HFFc6 (cell line): ENCODE data around the gene ERC2. TPM values are rescaled to one million over a fixed set of nuclear protein-coding genes. Genes with fewer than 3 reads are reported as not detected.

Experiments
- DNase-seq: peaks from one replicate; pipeline ENCODE4 v3.0.0-alpha.2; 2018
- H3K27ac Mint-ChIP-seq: 2 replicates; pipeline ENCODE4 v1.8.0; 2020; ENCODE audit warnings: mild to moderate bottlenecking, mixed read lengths
- H3K27me3 Mint-ChIP-seq: 2 replicates; pipeline ENCODE4 v1.8.0; 2021; ENCODE audit warnings: mild to moderate bottlenecking, moderate library complexity, mixed read lengths; ENCODE audit not compliant: insufficient read depth
- H3K36me3 Mint-ChIP-seq: 2 replicates; pipeline ENCODE4 v1.8.0; 2021; ENCODE audit warnings: low read depth, mixed read lengths
- H3K4me1 Mint-ChIP-seq: 2 replicates; pipeline ENCODE4 v1.8.0; 2020; ENCODE audit warnings: low read depth, mixed read lengths
- H3K4me3 Mint-ChIP-seq: 2 replicates; pipeline ENCODE4 v1.8.0; 2020; ENCODE audit warnings: mild to moderate bottlenecking, moderate library complexity, mixed read lengths
- H3K9me3 Mint-ChIP-seq: 2 replicates; pipeline ENCODE4 v1.8.0; 2020; ENCODE audit warnings: mild to moderate bottlenecking, mixed read lengths
- total RNA-seq, 6 experiments: library from RNA; stranded (reverse); fragmentation: NEBNext Ultra II Directional; extraction: Animal tissue kit (Norgen Biotek cat#: 25700); gene quantifications; 2 replicates in 1 of 6; 3 replicates in 5 of 6; pipeline ENCODE4 v1.2.3, GENCODE V29; 2021
- TF ChIP-seq, protein P1 (sequence below): fragments of 200-600 bp; sonication (generic); IDR thresholded peaks from 2 replicates; pipeline ENCODE4 v1.5.0; 2021; ENCODE audit warnings: antibody characterized with exemption, mild to moderate bottlenecking

ERC2 gene
- total RNA-seq, 6 experiments from 2014 or later: 0.11 TPM; not detected in 5

- no peaks in the 10 kb centered on the region for H3K27me3 Mint-ChIP-seq
- no peak for DNase-seq
- H3K4me1 Mint-ChIP-seq: no peaks in the 10 kb centered on the region
- H3K27ac Mint-ChIP-seq: no peak overlapping the region
- no peaks in the 10 kb centered on the region for H3K36me3 Mint-ChIP-seq
- H3K4me3 Mint-ChIP-seq: no peak overlapping the region
- peaks cover 11% of the 10 kb centered on the region for H3K9me3 Mint-ChIP-seq
- TF ChIP-seq, protein P1, sequence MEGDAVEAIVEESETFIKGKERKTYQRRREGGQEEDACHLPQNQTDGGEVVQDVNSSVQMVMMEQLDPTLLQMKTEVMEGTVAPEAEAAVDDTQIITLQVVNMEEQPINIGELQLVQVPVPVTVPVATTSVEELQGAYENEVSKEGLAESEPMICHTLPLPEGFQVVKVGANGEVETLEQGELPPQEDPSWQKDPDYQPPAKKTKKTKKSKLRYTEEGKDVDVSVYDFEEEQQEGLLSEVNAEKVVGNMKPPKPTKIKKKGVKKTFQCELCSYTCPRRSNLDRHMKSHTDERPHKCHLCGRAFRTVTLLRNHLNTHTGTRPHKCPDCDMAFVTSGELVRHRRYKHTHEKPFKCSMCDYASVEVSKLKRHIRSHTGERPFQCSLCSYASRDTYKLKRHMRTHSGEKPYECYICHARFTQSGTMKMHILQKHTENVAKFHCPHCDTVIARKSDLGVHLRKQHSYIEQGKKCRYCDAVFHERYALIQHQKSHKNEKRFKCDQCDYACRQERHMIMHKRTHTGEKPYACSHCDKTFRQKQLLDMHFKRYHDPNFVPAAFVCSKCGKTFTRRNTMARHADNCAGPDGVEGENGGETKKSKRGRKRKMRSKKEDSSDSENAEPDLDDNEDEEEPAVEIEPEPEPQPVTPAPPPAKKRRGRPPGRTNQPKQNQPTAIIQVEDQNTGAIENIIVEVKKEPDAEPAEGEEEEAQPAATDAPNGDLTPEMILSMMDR: no peak
Observed at GRCh38 chr3:56229311-56229710, 239.0 kb downstream of the ERC2 start.

GRCh38 chr3:56222866-56223265 is 245.4 kb downstream of the ERC2 start:
- Mint-ChIP-seq H3K27me3 (no peaks in the 10 kb centered on the region; the same call in 1 of the 2 replicates), H3K36me3 (no peaks in the 10 kb centered on the region), H3K9me3 (peaks cover 4% of the 10 kb centered on the region; the same call in 1 of the 2 replicates), H3K4me3 (no peak overlapping the region), H3K4me1 (no peaks in the 10 kb centered on the region), H3K27ac (no peak overlapping the region)
- no peak for DNase-seq
- TF ChIP-seq, protein P1: no peak

- peaks cover 9% of the 10 kb centered on the region for H3K9me3 Mint-ChIP-seq
- H3K27me3 Mint-ChIP-seq: no peaks in the 10 kb centered on the region; the same call in 1 of the 2 replicates
- H3K27ac Mint-ChIP-seq: no peak overlapping the region
- TF ChIP-seq, protein P1: no peak
- H3K4me1 Mint-ChIP-seq: no peaks in the 10 kb centered on the region
- DNase-seq: no peak
- H3K4me3 Mint-ChIP-seq: no peak overlapping the region
- H3K36me3 Mint-ChIP-seq: no peaks in the 10 kb centered on the region
Observed at GRCh38 chr3:56219894-56220805, 248.1 kb downstream of the ERC2 start.

DNA sequence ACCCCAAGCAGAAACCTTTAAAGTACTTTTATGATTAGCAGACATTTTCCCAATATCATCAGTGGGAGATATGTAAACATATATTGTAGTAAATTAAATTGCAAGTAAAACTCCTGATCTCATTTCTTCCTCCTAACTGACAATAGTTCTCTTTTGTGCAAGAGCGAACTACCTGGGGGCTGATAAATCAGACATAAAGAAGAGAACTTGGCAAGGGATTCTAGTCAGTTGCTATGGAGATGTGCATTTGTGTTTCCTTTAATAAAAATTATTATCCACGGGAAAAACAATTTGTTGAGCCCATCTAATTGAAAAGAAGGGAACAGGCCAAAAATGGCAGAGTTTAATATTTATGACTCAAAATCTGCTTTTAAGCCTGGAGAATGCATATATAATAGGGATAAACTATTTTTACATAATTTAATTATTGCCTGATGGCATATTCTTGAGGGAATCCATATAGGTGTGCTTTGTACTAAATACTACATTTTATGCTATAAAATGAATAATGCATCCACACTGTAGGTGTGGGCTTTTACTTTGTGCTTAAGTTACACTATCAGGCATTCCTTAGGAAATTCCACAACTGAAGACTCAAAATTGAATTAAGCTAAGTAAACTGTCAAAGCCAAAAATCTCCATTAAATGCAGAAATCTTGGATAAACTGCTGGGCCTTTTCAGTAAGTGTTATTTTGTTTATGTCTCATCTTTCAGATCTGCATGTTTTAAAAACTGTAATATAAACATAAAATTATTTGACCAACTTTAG is 258.1 kb downstream of the ERC2 start:
- Mint-ChIP-seq H3K4me3 (no peak overlapping the region), H3K27ac (no peak overlapping the region), H3K27me3 (peaks cover 2% of the 10 kb centered on the region; the same call in 1 of the 2 replicates), H3K36me3 (no peaks in the 10 kb centered on the region), H3K4me1 (no peaks in the 10 kb centered on the region), H3K9me3 (peaks cover 17% of the 10 kb centered on the region)
- no peak for DNase-seq
- TF ChIP-seq, protein P1: no peak

- peaks cover 11% of the 10 kb centered on the region for H3K9me3 Mint-ChIP-seq
Observed at GRCh38 chr3:56207922-56208321, 260.3 kb downstream of the ERC2 start.

More at GRCh38 chr3:56207922-56208321, 260.3 kb downstream of the ERC2 start:
- H3K36me3 Mint-ChIP-seq: no peaks in the 10 kb centered on the region
- H3K27me3 Mint-ChIP-seq: peaks cover 2% of the 10 kb centered on the region; the same call in 1 of the 2 replicates
- no peak overlapping the region for H3K27ac Mint-ChIP-seq
- TF ChIP-seq, protein P1: no peak
- no peak overlapping the region for H3K4me3 Mint-ChIP-seq
- no peak for DNase-seq
- no peaks in the 10 kb centered on the region for H3K4me1 Mint-ChIP-seq
